Thoracic aorta (tissue), 2 donors: ENCODE measurements around the gene COPS8. TPM values are rescaled to one million over a fixed set of nuclear protein-coding genes. Genes with fewer than 3 reads are reported as not detected.

ENCODE experiments used
- ATAC-seq: fragments of 150-250 bp; one replicate; pipeline ENCODE4 v1.8.0; 2017; ENCODE audit warnings: low read depth; ENCODE audit not compliant: insufficient number of reproducible peaks, low FRiP score
- DNase-seq: peaks from one replicate; pipeline ENCODE4 v3.0.0-alpha.2; 2020; ENCODE audit warnings: low spot score
- H3K27ac ChIP-seq, 2 donors: fragments of 200-600 bp; sonication (generic); 1 replicate in 1 of 2; 2 replicates in 1 of 2; pipeline ENCODE4 v1.5.1; 2016; ENCODE audit warnings: mild to moderate bottlenecking in 2 of 2, moderate library complexity in 2 of 2
- H3K27me3 ChIP-seq: fragments of 200-600 bp; sonication (generic); replicated peaks from 2 replicates; pipeline ENCODE4 v1.6.0; 2016; ENCODE audit warnings: mild to moderate bottlenecking; ENCODE audit not compliant: insufficient read depth
- H3K36me3 ChIP-seq: fragments of 200-600 bp; sonication (generic); one replicate; pipeline ENCODE4 v1.5.1; 2016
- H3K4me1 ChIP-seq, 2 donors: fragments of 200-600 bp; sonication (generic); 1 replicate in 1 of 2; 2 replicates in 1 of 2; pipeline versions ENCODE4 v1.5.1 to v1.6.0; 2016; ENCODE audit warnings: low read depth in 2 of 2, mild to moderate bottlenecking in 1 of 2; ENCODE audit not compliant: control insufficient read depth in 1 of 2
- H3K4me3 ChIP-seq: fragments of 200-600 bp; sonication (generic); 2 replicates; pipeline ENCODE4 v1.5.1; 2016; ENCODE audit warnings: mild to moderate bottlenecking
- H3K9me3 ChIP-seq: fragments of 200-600 bp; sonication (generic); 2 replicates; pipeline ENCODE4 v1.5.1; 2016
- CTCF ChIP-seq: fragments of 200-600 bp; sonication (generic); IDR thresholded peaks from one replicate; pipeline ENCODE4 v1.5.1; 2019; ENCODE audit warnings: antibody characterized with exemption
- total RNA-seq, 2 donors: library from RNA; depleted of rRNA; stranded (reverse); fragments of >200 nt; gene quantifications; one replicate each; pipeline versions ENCODE4 v1.1.0 to v1.2.3, GENCODE V29; 2016

Gene COPS8
- total RNA-seq, 2 donors from 2014 or later, result 62.8 to 83.7 TPM

- ATAC-seq (no peak), DNase-seq (no peak)
- Histone ChIP-seq H3K27me3 (no peaks in the 10 kb centered on the region), H3K27ac (no peak overlapping the region), H3K9me3 (peaks cover 7% of the 10 kb centered on the region), H3K4me1 (no peaks in the 10 kb centered on the region), H3K36me3 (no peaks in the 10 kb centered on the region), H3K4me3 (no peak overlapping the region)
- no peak for TF ChIP-seq CTCF
These were observed 41.4 kb upstream of the COPS8 start for GRCh38 chr2:237044281-237044680.

DNA sequence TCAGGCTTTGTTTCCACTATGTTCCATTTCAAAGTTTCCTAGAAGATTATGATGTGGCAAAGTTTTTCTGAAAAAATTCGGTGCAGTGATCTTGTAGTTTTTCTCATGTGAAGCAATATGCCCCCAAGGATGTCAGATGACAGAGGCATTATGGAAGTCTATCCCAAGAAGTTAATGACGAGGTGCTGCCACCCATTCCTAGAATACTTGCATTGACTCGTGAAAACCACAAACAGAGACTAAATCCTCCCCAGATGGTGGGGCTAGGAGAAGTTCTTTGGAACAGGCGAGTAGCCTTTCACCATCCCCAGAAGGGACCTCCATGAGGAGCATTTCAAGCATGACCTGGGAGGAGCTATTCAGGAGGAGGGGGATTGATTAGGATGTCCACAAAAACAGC lies 40.2 kb upstream of the COPS8 start:
- no peaks in the 10 kb centered on the region for H3K4me1 ChIP-seq
- no peak for DNase-seq
- no peak for TF ChIP-seq CTCF
- H3K36me3 ChIP-seq, result no peaks in the 10 kb centered on the region
- H3K27ac ChIP-seq, result no peak overlapping the region
- no peaks in the 10 kb centered on the region for H3K27me3 ChIP-seq
- H3K4me3 ChIP-seq, result no peak overlapping the region
- no peak for ATAC-seq
- H3K9me3 ChIP-seq, result peaks cover 7% of the 10 kb centered on the region

- Histone ChIP-seq H3K27ac (no peak overlapping the region), H3K36me3 (no peaks in the 10 kb centered on the region), H3K9me3 (peaks cover 7% of the 10 kb centered on the region), H3K4me3 (no peak overlapping the region), H3K4me1 (no peaks in the 10 kb centered on the region), H3K27me3 (no peaks in the 10 kb centered on the region)
- DNase-seq (no peak), ATAC-seq (no peak)
- TF ChIP-seq CTCF, result no peak
These were observed 37.1 kb upstream of the COPS8 start for GRCh38 chr2:237048595-237048994.

- Histone ChIP-seq H3K4me3 (no peak overlapping the region), H3K9me3 (peaks cover 7% of the 10 kb centered on the region), H3K27me3 (no peaks in the 10 kb centered on the region), H3K4me1 (peaks cover 0 to 10% of the 10 kb centered on the region in 2 donors), H3K27ac (no peak overlapping the region), H3K36me3 (no peaks in the 10 kb centered on the region)
- DNase-seq (no peak), ATAC-seq (no peak)
- TF ChIP-seq CTCF, result no peak
These were observed 33.8 kb upstream of the COPS8 start for GRCh38 chr2:237051861-237052260.

- DNase-seq (no peak), ATAC-seq (no peak)
- no peak overlapping the region for H3K27ac ChIP-seq
- H3K36me3 ChIP-seq, result no peaks in the 10 kb centered on the region
- H3K9me3 ChIP-seq, result peaks cover 7% of the 10 kb centered on the region
- peaks cover 0 to 10% of the 10 kb centered on the region in 2 donors for H3K4me1 ChIP-seq
- no peak overlapping the region for H3K4me3 ChIP-seq
- no peaks in the 10 kb centered on the region for H3K27me3 ChIP-seq
- no peak for TF ChIP-seq CTCF
These were observed 32.6 kb upstream of the COPS8 start for GRCh38 chr2:237053066-237053465.
